HEK293T (cell line): Measurements from ENCODE around the gene MAN1B1.

Experiments used
- ARNT ChIP-seq: fragments of 450-650 bp; IDR thresholded peaks from 2 replicates; pipeline ENCODE4 v1.6.1; 2017; ENCODE audit warnings: mild to moderate bottlenecking
- BHLHE40 ChIP-seq: fragments of 450-650 bp; IDR thresholded peaks from 2 replicates; pipeline ENCODE4 v1.6.1; 2016; ENCODE audit warnings: mild to moderate bottlenecking, moderate library complexity, borderline replicate concordance
- ELF4 ChIP-seq: fragments of 450-650 bp; IDR thresholded peaks from 2 replicates; pipeline ENCODE4 v1.6.1; 2017; ENCODE audit warnings: antibody characterized with exemption
- FOXA1 ChIP-seq: fragments of 450-650 bp; IDR thresholded peaks from 2 replicates; pipeline ENCODE4 v1.6.1; 2016; ENCODE audit warnings: mild to moderate bottlenecking
- FOXK2 ChIP-seq: fragments of 450-650 bp; IDR thresholded peaks from 2 replicates; pipeline ENCODE4 v1.6.1; 2016; ENCODE audit warnings: mild to moderate bottlenecking
- FOXM1 ChIP-seq: fragments of 450-650 bp; IDR thresholded peaks from 2 replicates; pipeline ENCODE4 v1.6.1; 2017; ENCODE audit warnings: mild to moderate bottlenecking, borderline replicate concordance
- HDGF ChIP-seq: fragments of 450-650 bp; IDR thresholded peaks from 2 replicates; pipeline ENCODE4 v1.6.1; 2017; ENCODE audit warnings: antibody characterized with exemption, borderline replicate concordance
- L3MBTL2 ChIP-seq: fragments of 450-650 bp; conservative IDR thresholded peaks from 2 replicates; pipeline ENCODE4 v1.6.1; 2016; ENCODE audit warnings: mild to moderate bottlenecking
- NFRKB ChIP-seq: fragments of 450-650 bp; IDR thresholded peaks from 2 replicates; pipeline ENCODE4 v1.6.1; 2016; ENCODE audit warnings: mild to moderate bottlenecking, moderate library complexity
- PKNOX1 ChIP-seq: fragments of 450-650 bp; IDR thresholded peaks from 2 replicates; pipeline ENCODE4 v1.6.1; 2016
- SP1 ChIP-seq: fragments of 450-650 bp; IDR thresholded peaks from 2 replicates; pipeline ENCODE4 v1.6.1; 2017
- SUZ12 ChIP-seq: fragments of 450-650 bp; IDR thresholded peaks from 2 replicates; pipeline ENCODE4 v1.6.1; 2016; ENCODE audit warnings: mild to moderate bottlenecking

DNA sequence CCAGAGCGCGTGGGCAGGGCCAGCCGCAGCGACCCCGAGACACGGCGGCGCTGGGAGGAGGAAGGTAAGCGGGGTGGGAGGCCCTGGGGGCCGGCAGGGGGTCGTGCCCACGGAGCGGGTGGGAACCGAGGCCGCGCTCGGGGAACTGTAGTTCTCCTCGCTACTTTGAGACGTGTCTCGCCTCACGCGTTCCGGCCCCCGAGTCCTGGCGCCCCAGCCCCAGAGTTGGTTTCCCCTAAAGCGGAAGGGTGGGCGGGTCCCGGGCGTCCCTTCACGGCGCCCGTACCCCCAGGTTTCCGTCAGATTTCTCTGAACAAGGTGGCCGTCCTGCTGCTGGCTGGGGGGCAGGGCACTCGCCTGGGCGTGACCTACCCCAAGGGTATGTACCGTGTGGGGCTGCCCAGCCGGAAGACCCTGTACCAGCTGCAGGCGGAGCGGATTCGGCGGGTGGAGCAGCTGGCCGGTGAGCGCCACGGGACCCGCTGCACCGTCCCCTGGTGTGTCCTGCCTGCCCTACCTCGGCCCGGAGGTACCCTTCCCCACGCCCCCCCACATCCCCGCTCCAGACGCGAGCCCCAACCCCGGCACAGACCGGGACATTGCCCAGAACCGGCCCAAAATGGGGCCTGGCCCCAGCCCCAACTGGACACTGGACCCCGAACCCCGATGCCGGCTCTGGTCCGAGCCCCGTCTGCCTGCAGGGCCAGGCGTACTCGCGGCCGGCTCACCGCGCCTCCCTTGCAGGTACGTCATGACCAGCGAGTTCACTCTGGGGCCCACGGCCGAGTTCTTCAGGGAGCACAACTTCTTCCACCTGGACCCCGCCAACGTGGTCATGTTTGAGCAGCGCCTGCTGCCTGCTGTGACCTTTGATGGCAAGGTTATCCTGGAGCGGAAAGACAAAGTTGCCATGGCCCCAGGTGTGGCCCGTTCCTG lies 8.8 kb upstream of the MAN1B1 start:
- TF ChIP-seq FOXA1 (no peak), SP1 (no peak), FOXK2 (no peak), PKNOX1 (no peak), ARNT (no peak), BHLHE40 (no peak), FOXM1 (no peak), HDGF (no peak), NFRKB (no peak), ELF4 (no peak), L3MBTL2 (no peak), SUZ12 (no peak)
